Measurements from ENCODE around the gene MED22. TPM values are rescaled to one million over a fixed set of nuclear protein-coding genes. Genes with fewer than 3 reads are reported as not detected.

MED22 gene
- total and polyA plus RNA-seq, 2 experiments from 2014 or later = 18.8 to 23.4 TPM

- no peak overlapping the region for H3K4me3 ChIP-seq
- no peaks in the 10 kb centered on the region for H3K79me2 ChIP-seq
- no peak for TF ChIP-seq CTCF (IDR thresholded peaks at IDR 0.05; ENCODE audit: poor library complexity)
- TF ChIP-seq EZH2phosphoT487 (IDR thresholded peaks at IDR 0.05; ENCODE audit: low read depth, severe bottlenecking, unreplicated experiment) = no peak
- TF ChIP-seq EZH2 (IDR thresholded peaks at IDR 0.05; ENCODE audit: borderline replicate concordance) = no peak
- no peaks in the 10 kb centered on the region for H3K27me3 ChIP-seq
- no peaks in the 10 kb centered on the region for H4K20me1 ChIP-seq (ENCODE audit: insufficient read depth, poor library complexity, severe bottlenecking)
- H3K9me2 ChIP-seq (replicated peaks; ENCODE audit: insufficient read depth) = no peaks in the 10 kb centered on the region
- H2AFZ ChIP-seq = no peak overlapping the region
- no peak for DNase-seq (ENCODE audit: low spot score)
- no peak overlapping the region for H3K27ac ChIP-seq
- H3K4me1 ChIP-seq (ENCODE audit: insufficient read depth) = no peaks in the 10 kb centered on the region
- no peaks in the 10 kb centered on the region for H3K36me3 ChIP-seq (replicated peaks; ENCODE audit: insufficient read depth, low read depth)
- 82% methylated on average over 31 of the region's 31 CpGs for WGBS (ENCODE audit: low lambda C conversion rate, missing lambda C conversion rate)
- no peak overlapping the region for H3K4me2 ChIP-seq
- no peaks in the 10 kb centered on the region for H3K9me3 ChIP-seq (ENCODE audit: low read depth)
These were observed 41.4 kb downstream of the MED22 start for GRCh38 chr9:133306242-133307204.

DNA sequence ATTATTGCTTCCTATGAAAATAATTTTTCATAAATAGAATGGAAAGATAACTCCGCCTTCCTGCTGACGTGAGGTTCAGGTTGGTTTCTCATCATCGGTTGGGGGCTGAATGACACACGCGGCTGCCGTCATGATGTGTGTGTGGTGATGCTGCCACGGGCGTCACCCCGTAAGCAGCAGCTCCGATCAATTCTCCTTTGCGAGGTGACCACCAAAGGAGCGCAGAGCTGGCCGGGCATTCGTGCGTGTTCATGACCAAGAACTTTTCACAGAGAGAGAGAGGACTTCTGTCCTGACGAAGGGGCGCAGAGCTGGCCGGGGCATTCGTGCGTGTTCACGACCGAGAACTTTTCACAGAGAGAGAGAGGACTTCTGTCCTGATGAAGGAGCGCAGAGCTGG, 42.2 kb downstream of the MED22 start:
- Histone ChIP-seq H3K9me2 (replicated peaks; ENCODE audit: insufficient read depth) (no peaks in the 10 kb centered on the region), H3K9me3 (ENCODE audit: low read depth) (no peaks in the 10 kb centered on the region), H3K79me2 (no peaks in the 10 kb centered on the region), H3K4me2 (no peak overlapping the region), H2AFZ (no peak overlapping the region), H3K4me1 (ENCODE audit: insufficient read depth) (no peaks in the 10 kb centered on the region), H4K20me1 (ENCODE audit: insufficient read depth, poor library complexity, severe bottlenecking) (no peaks in the 10 kb centered on the region), H3K27ac (no peak overlapping the region), H3K4me3 (no peak overlapping the region), H3K27me3 (no peaks in the 10 kb centered on the region), H3K36me3 (replicated peaks; ENCODE audit: insufficient read depth, low read depth) (no peaks in the 10 kb centered on the region)
- TF ChIP-seq EZH2 (IDR thresholded peaks at IDR 0.05; ENCODE audit: borderline replicate concordance) (no peak), EZH2phosphoT487 (IDR thresholded peaks at IDR 0.05; ENCODE audit: low read depth, severe bottlenecking, unreplicated experiment) (no peak), CTCF (IDR thresholded peaks at IDR 0.05; ENCODE audit: poor library complexity) (no peak)
- DNase-seq (ENCODE audit: low spot score) = no peak
- WGBS (ENCODE audit: low lambda C conversion rate, missing lambda C conversion rate) = 95% methylated on average over 16 of the region's 23 CpGs

DNA sequence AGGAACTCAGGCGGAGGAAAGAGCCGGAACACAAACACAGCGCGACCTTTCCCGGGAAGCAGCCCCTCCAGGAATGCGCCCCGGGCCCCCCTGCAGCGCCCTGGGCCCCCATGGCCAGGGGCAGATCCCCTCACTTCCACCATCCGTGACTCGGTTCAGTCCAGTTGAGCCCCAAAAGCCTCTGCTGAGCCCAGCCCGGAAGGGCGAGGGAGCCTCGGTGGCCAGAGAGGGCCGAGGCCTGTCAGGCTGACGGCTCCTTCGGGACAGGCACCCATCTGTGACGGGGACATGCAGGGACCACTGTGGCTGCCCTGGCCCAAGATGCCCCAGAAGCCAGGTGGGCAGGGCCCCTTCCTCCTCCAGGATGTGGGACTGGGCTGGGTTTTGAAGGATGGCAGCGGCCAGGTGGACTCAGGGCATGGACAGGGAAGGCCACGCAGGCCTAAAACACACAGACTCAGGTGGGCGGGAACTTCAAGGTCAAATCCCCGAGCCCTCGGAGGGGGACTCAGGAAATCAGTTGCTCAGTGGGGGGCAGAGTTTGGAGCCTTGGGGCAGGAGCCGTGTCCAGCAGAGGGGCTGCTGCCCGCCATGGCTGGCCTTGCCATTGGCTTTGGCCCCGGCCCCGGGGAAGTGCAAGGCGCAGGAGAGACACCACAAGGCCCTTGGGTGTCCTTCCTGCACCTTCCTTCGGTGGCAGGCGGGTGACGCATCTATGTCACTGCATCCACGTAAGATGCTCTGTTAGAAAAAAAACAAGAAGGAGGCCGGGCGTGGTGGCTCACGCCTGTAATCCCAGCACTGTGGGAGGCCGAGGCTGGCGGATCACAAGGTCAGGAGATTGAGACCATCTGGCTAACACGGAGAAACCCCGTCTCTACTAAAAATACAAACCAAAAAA, 43.2 kb downstream of the MED22 start:
- TF ChIP-seq CTCF (IDR thresholded peaks at IDR 0.05; ENCODE audit: poor library complexity) (no peak), EZH2 (IDR thresholded peaks at IDR 0.05; ENCODE audit: borderline replicate concordance) (no peak), EZH2phosphoT487 (IDR thresholded peaks at IDR 0.05; ENCODE audit: low read depth, severe bottlenecking, unreplicated experiment) (no peak)
- no peaks in the 10 kb centered on the region for H3K9me3 ChIP-seq (ENCODE audit: low read depth)
- WGBS (ENCODE audit: low lambda C conversion rate, missing lambda C conversion rate) = 94% methylated on average over 32 of the region's 38 CpGs
- H3K27me3 ChIP-seq = no peaks in the 10 kb centered on the region
- H3K36me3 ChIP-seq (replicated peaks; ENCODE audit: insufficient read depth, low read depth) = no peaks in the 10 kb centered on the region
- no peaks in the 10 kb centered on the region for H3K4me1 ChIP-seq (ENCODE audit: insufficient read depth)
- H3K79me2 ChIP-seq = no peaks in the 10 kb centered on the region
- H2AFZ ChIP-seq = no peak overlapping the region
- no peaks in the 10 kb centered on the region for H4K20me1 ChIP-seq (ENCODE audit: insufficient read depth, poor library complexity, severe bottlenecking)
- no peak overlapping the region for H3K4me3 ChIP-seq
- H3K4me2 ChIP-seq = no peak overlapping the region
- DNase-seq (ENCODE audit: low spot score) = no peak
- no peak overlapping the region for H3K27ac ChIP-seq
- H3K9me2 ChIP-seq (replicated peaks; ENCODE audit: insufficient read depth) = no peaks in the 10 kb centered on the region
